Activated naive CD4-positive, alpha-beta T cell treated with anti-CD3 and anti-CD28 coated beads, Interleukin-2, amount 50 U/mL, for 24 hours (primary cell): ENCODE results near the gene NME3.

Experiments
- H3K27ac Mint-ChIP-seq: one replicate; pipeline ENCODE4 v1.8.0; 2021; ENCODE audit warnings: mild to moderate bottlenecking, mixed read lengths
- H3K27me3 Mint-ChIP-seq: one replicate; pipeline ENCODE4 v1.8.0; 2021; ENCODE audit warnings: mixed read lengths
- H3K36me3 Mint-ChIP-seq: one replicate; pipeline ENCODE4 v1.8.0; 2021; ENCODE audit warnings: mixed read lengths
- H3K4me1 Mint-ChIP-seq: one replicate; pipeline ENCODE4 v1.8.0; 2021; ENCODE audit warnings: mixed read lengths
- H3K4me3 Mint-ChIP-seq: one replicate; pipeline ENCODE4 v1.8.0; 2021; ENCODE audit warnings: mild to moderate bottlenecking, mixed read lengths
- H3K9me3 Mint-ChIP-seq: one replicate; pipeline ENCODE4 v1.8.0; 2021; ENCODE audit warnings: mixed read lengths

NME3 gene

GRCh38 chr16:1757714-1758461 is 13.5 kb downstream of the NME3 start:
- Mint-ChIP-seq H3K27me3 (no peaks in the 10 kb centered on the region), H3K4me1 (peaks cover 9% of the 10 kb centered on the region), H3K4me3 (no peak overlapping the region), H3K9me3 (no peaks in the 10 kb centered on the region), H3K27ac (no peak overlapping the region), H3K36me3 (peaks cover 2% of the 10 kb centered on the region)

- peaks cover 2% of the 10 kb centered on the region for H3K36me3 Mint-ChIP-seq
- H3K4me3 Mint-ChIP-seq, result no peak overlapping the region
- no peaks in the 10 kb centered on the region for H3K9me3 Mint-ChIP-seq
- no peaks in the 10 kb centered on the region for H3K27me3 Mint-ChIP-seq
- H3K4me1 Mint-ChIP-seq, result peaks cover 9% of the 10 kb centered on the region
- H3K27ac Mint-ChIP-seq, result no peak overlapping the region
These were observed 17.1 kb downstream of the NME3 start for GRCh38 chr16:1754204-1754603.

DNA sequence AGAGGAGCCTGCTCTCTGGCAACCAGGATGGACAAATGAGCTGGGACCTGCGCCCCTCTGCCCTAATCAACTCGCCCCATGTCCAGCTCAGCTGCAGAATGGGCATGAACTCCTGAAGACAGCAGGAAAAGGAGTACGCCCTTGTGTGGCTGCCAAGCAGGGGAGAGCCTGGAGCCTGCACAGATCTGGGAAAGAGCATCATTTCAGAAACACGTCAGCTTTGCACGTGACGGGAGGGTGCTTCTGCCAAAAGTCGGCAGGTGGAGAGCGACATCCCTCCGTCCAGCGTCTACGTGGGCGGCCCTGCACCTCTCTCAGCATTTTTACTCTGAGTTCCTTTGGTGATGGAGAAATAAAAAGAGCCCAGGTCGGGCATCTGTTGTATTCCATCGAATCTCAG is 18.5 kb downstream of the NME3 start:
- Mint-ChIP-seq H3K27ac (no peak overlapping the region), H3K4me3 (no peak overlapping the region)

DNA sequence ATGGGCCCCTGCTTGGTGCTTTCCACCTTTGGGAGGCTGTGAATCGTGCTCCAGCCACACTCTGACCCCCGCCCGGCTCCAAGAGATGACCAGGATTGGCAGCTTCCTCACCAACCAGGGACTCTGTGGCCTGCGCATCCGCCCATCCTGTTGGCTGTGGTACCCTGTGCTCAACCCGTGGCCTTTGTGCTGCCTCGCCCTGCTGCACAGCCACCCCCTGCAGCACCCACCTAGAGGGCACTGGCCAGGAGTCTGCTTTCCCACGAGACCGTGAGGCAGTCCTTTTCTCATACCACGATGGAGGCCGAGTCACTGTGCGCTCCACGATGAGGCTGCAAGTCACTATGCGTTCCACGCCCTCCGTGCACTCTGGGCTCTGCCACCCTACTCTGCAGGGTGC is 19.4 kb downstream of the NME3 start:
- H3K4me3 Mint-ChIP-seq, result no peak overlapping the region
- peaks cover 4% of the 10 kb centered on the region for H3K4me1 Mint-ChIP-seq
- peaks cover 2% of the 10 kb centered on the region for H3K36me3 Mint-ChIP-seq
- no peaks in the 10 kb centered on the region for H3K27me3 Mint-ChIP-seq
- H3K27ac Mint-ChIP-seq, result no peak overlapping the region
- H3K9me3 Mint-ChIP-seq, result no peaks in the 10 kb centered on the region

More for the DNA sequence above, 18.5 kb downstream of the NME3 start:
- Mint-ChIP-seq H3K9me3 (no peaks in the 10 kb centered on the region), H3K36me3 (peaks cover 2% of the 10 kb centered on the region), H3K4me1 (peaks cover 8% of the 10 kb centered on the region), H3K27me3 (no peaks in the 10 kb centered on the region)

DNA sequence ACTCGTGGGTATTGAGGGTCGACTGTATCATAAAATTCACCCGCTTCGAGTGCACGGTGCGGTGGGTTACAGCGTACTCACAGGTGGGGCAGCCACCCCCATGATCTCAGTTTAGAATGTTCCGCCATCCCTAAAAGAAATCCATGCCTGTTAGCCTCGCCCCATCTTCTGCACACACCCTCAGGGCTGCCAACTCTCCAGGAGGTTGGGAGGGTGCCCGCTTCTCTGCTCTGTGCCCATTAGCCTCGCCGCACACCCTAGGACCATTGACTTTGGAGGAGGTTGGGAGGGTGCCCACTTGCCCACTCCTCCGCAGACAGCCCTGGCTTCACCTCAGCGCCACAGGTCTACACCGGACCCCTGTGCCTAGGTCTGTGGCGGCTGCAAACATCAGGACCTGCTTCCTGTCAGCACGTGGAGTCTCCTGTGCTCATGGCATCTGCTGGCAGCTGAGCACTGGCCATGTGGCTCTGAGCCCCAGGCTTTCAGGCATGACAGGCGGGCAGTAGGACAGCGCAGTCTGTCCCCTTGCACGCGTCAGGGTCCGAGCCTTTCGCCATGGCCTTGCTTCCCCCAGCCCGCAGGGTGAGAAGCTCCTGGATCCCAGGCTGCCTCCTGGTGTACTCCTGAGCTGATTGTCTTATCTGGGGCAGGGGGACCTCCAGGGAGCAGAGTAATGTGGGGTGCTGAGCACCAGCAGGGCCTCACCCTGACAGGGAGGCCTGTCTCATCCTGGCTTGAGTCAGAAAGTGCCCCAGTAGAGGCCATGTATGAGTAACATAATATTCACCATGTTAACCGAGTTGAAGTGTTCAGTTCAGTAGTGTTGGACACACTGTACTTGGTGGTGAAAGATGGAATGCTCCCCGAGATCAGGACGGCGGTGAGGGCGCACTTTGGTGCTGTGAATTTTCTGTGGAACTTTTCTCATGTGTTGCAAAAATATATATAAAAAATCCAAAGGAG is 21.9 kb downstream of the NME3 start:
- H3K36me3 Mint-ChIP-seq, result no peaks in the 10 kb centered on the region
- no peaks in the 10 kb centered on the region for H3K4me1 Mint-ChIP-seq
- H3K4me3 Mint-ChIP-seq, result no peak overlapping the region
- H3K9me3 Mint-ChIP-seq, result no peaks in the 10 kb centered on the region
- H3K27ac Mint-ChIP-seq, result no peak overlapping the region
- H3K27me3 Mint-ChIP-seq, result no peaks in the 10 kb centered on the region

DNA sequence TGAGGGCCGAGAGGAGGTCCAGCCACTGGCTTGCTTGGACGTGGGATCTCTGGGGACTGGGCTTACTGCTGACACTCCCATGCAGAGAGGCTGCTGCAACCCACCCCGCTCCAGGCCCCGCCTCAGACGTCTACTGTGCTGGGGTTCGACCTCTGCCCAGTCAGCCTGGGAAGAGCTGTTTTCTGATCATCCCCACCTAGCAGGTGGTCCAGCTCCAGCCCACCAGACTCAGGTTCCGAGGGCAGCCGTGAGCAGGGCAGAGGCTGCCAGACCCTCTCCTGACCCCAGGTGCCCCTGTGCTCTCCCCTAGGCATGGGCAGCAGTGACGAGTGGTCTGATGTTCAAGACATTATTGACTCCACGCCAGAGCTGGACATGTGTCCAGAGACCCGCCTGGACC is 23.4 kb downstream of the NME3 start:
- H3K4me3 Mint-ChIP-seq, result no peak overlapping the region
- H3K4me1 Mint-ChIP-seq, result no peaks in the 10 kb centered on the region
- H3K9me3 Mint-ChIP-seq, result no peaks in the 10 kb centered on the region
- no peaks in the 10 kb centered on the region for H3K27me3 Mint-ChIP-seq
- no peaks in the 10 kb centered on the region for H3K36me3 Mint-ChIP-seq
- H3K27ac Mint-ChIP-seq, result no peak overlapping the region

- H3K27me3 Mint-ChIP-seq, result no peaks in the 10 kb centered on the region
These were observed 24.6 kb downstream of the NME3 start for GRCh38 chr16:1746693-1747195.

DNA sequence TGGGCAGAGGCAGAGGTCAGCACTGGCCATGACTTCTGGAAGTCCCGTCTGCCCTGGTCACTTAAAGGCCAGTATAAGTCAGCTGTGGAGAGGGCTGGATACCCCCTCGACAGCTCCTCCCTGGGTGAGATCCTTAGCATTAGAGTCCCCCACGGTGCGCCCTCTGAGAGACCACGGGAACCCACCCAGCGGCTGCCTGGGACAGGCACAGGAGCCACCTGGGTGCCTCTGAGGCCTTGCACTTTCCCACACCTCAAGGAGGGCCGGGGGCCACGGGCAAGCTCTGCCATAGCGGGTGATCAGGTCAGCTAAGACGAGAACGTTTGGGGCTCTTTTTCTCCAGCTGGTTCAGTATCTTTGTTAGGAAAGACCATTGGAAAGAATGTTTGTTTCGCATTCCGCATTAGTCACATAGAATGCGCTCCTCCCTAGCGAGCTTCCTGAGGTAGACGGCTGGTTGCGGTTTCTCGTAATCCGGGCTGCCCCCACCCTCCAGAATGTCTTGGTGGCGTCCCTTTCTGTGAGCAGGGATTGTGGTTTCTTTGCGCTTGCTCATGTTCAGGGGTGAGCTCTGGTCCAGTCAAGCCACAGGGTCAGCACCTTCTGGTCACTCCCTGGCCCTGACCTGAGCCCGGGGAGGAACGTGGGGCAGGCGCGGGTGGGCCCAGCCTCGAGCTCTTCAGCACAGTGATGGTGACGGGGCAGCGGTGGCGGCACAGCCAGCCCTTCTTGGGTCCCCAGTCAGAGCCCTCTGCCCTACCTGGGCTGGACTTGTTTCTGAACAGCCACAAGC is 25.2 kb downstream of the NME3 start:
- H3K27ac Mint-ChIP-seq, result no peak overlapping the region
- H3K27me3 Mint-ChIP-seq, result no peaks in the 10 kb centered on the region
- no peak overlapping the region for H3K4me3 Mint-ChIP-seq
- no peaks in the 10 kb centered on the region for H3K4me1 Mint-ChIP-seq
- no peaks in the 10 kb centered on the region for H3K36me3 Mint-ChIP-seq
- no peaks in the 10 kb centered on the region for H3K9me3 Mint-ChIP-seq

More at GRCh38 chr16:1746693-1747195, 24.6 kb downstream of the NME3 start:
- no peaks in the 10 kb centered on the region for H3K4me1 Mint-ChIP-seq
- no peak overlapping the region for H3K27ac Mint-ChIP-seq
- H3K9me3 Mint-ChIP-seq, result no peaks in the 10 kb centered on the region
- H3K4me3 Mint-ChIP-seq, result no peak overlapping the region
- H3K36me3 Mint-ChIP-seq, result no peaks in the 10 kb centered on the region

- H3K9me3 Mint-ChIP-seq, result no peaks in the 10 kb centered on the region
These were observed 26.0 kb downstream of the NME3 start for GRCh38 chr16:1745181-1745899.

DNA sequence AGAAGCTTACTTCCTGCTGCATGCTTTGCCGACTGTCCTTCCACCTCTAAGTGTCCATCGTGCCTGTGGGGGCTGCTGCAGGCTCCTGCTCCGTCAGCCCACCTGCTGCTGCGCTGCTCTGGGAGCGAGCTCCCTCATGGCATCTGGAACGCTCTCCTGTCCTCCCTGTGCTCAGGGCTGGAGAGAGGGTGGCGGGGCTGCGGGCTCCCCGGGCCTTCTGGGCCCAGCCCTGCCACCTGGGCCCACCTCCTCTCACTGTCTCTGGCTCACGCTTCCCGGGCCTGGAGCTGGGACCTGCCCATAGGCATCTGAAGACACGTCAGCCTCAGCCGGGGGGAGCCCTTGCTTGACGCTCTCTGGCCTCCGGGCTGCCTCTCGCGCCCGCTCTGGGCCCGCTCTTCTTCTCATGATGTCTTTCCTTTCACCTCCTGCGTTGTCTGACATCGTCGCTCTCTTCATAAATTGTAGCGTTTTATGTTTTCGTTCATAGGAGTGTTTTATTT is 27.0 kb downstream of the NME3 start:
- H3K4me3 Mint-ChIP-seq, result no peak overlapping the region
- no peaks in the 10 kb centered on the region for H3K36me3 Mint-ChIP-seq
- no peaks in the 10 kb centered on the region for H3K27me3 Mint-ChIP-seq
- H3K9me3 Mint-ChIP-seq, result no peaks in the 10 kb centered on the region
- no peak overlapping the region for H3K27ac Mint-ChIP-seq
- no peaks in the 10 kb centered on the region for H3K4me1 Mint-ChIP-seq

More at GRCh38 chr16:1745181-1745899, 26.0 kb downstream of the NME3 start:
- Mint-ChIP-seq H3K4me3 (no peak overlapping the region), H3K27me3 (no peaks in the 10 kb centered on the region), H3K27ac (no peak overlapping the region), H3K36me3 (no peaks in the 10 kb centered on the region), H3K4me1 (no peaks in the 10 kb centered on the region)

DNA sequence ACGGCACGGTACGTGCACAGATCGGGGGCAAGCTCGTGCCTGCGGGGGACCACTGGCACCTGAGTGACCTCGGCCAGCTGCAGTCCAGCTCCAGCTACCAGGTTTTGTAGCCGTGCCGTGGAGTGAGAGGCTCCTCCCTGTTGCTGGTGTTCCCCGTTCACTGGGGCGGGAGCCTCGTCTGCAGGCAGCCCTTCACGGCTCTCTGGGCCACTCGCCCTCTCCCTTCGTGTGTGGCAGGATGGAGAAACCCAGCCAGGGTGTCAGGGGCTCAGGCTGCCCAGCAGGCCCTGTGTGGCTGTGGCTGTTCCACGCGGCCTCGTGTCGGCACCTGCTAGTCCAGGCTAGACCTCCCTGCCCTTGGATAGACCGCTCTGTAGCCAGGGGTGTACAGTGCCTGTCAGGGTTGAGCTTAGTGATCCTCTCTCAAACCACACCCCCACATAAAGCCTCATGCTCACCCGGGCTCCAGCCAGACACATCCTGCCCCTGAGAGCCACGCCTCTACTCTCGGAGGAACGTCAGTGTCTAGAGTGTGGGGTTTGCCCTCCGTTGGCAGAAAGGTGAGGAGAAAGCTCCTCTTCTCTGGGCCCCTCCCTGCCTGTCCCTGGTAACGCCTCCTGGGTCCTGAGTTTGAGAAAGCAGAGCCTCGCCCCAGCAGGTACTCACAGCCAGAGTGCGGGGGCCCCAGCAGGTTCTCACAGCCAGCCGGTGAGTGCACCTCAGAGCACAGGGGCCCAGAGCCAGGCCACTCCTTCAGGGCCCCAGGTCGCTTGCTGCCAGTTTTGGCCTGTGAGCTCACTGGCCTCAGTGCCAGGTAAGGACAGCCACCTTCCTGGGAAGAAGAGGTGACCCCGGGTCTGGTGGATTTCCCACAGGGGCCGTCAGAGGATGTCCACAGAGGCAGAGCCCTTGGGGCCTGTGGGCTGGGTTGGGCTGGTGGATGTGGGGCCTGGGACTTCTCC is 27.7 kb downstream of the NME3 start:
- Mint-ChIP-seq H3K27me3 (no peaks in the 10 kb centered on the region), H3K4me1 (no peaks in the 10 kb centered on the region), H3K36me3 (no peaks in the 10 kb centered on the region), H3K9me3 (no peaks in the 10 kb centered on the region), H3K27ac (no peak overlapping the region), H3K4me3 (no peak overlapping the region)

- Mint-ChIP-seq H3K9me3 (no peaks in the 10 kb centered on the region), H3K4me1 (no peaks in the 10 kb centered on the region), H3K27ac (no peak overlapping the region), H3K36me3 (no peaks in the 10 kb centered on the region), H3K27me3 (no peaks in the 10 kb centered on the region), H3K4me3 (no peak overlapping the region)
These were observed 29.7 kb downstream of the NME3 start for GRCh38 chr16:1741553-1742165.

- Mint-ChIP-seq H3K4me1 (no peaks in the 10 kb centered on the region), H3K27me3 (no peaks in the 10 kb centered on the region), H3K27ac (no peak overlapping the region), H3K36me3 (no peaks in the 10 kb centered on the region), H3K9me3 (no peaks in the 10 kb centered on the region), H3K4me3 (no peak overlapping the region)
These were observed 30.4 kb downstream of the NME3 start for GRCh38 chr16:1740781-1741490.
